ENCODE measurements around the gene ABCA8. TPM values are rescaled to one million over a fixed set of nuclear protein-coding genes. Genes with fewer than 3 reads are reported as not detected.

Gene ABCA8
- total and polyA plus RNA-seq, 2 experiments from 2014 or later: not detected

Other genes with a start within 250 kb of the ABCA8 start
- gene ABCA9, start 105.5 kb upstream of the ABCA8 start, total RNA-seq (2014; rRNA removed; shearing (Covaris generic)): not detected in 2 replicates
- gene ABCA9, start 105.5 kb upstream of the ABCA8 start, polyA plus RNA-seq (2016; fragmentation: Nextera tagmentation; extraction: Ambion mirVana): not detected in 2 replicates
- not detected in 2 replicates for gene ABCA6, start 186.5 kb upstream of the ABCA8 start, total RNA-seq (2014; rRNA removed; shearing (Covaris generic))
- not detected in 2 replicates for gene ABCA6, start 186.5 kb upstream of the ABCA8 start, polyA plus RNA-seq (2016; fragmentation: Nextera tagmentation; extraction: Ambion mirVana)

Data from GM23338 (cell line).